Hepatocyte (in vitro differentiated cells): ENCODE measurements around the gene SOX6.

ENCODE experiments used
- EZH2phosphoT487 ChIP-seq: fragments of 200-600 bp; sonication (generic); IDR thresholded peaks from one replicate; pipeline ENCODE4 v1.6.1; 2018; ENCODE audit warnings: antibody characterized with exemption, mild to moderate bottlenecking, low read depth, moderate library complexity; ENCODE audit not compliant: unreplicated experiment, severe bottlenecking
- TF ChIP-seq, protein P1 (sequence below): fragments of 200-600 bp; sonication (generic); IDR thresholded peaks from 2 replicates; pipeline ENCODE4 v1.5.1; 2016; ENCODE audit warnings: antibody characterized with exemption, mild to moderate bottlenecking; ENCODE audit not compliant: poor library complexity

DNA sequence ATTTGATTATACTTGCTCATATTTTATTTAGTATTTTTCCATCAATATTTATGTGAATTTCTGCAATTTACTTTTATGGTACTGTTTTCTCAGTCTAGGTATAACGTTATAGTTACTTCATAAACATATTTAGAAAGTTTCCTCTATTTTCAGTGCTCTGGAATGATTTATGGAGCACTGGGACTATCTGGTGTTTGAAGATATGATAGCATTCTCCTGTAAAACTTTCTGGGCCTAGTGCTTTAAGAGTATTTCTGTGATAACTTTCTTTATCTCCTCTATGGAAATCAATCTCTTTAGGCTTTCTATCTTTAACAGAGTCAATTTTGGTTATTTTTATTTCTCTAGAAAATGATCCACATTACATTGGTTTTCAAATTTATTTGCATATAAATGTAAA, 85.1 kb downstream of the SOX6 start:
- TF ChIP-seq, protein P1, sequence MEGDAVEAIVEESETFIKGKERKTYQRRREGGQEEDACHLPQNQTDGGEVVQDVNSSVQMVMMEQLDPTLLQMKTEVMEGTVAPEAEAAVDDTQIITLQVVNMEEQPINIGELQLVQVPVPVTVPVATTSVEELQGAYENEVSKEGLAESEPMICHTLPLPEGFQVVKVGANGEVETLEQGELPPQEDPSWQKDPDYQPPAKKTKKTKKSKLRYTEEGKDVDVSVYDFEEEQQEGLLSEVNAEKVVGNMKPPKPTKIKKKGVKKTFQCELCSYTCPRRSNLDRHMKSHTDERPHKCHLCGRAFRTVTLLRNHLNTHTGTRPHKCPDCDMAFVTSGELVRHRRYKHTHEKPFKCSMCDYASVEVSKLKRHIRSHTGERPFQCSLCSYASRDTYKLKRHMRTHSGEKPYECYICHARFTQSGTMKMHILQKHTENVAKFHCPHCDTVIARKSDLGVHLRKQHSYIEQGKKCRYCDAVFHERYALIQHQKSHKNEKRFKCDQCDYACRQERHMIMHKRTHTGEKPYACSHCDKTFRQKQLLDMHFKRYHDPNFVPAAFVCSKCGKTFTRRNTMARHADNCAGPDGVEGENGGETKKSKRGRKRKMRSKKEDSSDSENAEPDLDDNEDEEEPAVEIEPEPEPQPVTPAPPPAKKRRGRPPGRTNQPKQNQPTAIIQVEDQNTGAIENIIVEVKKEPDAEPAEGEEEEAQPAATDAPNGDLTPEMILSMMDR, result no peak
- no peak for TF ChIP-seq EZH2phosphoT487
